ENCODE results near the gene POMC.

Gene POMC

DNA sequence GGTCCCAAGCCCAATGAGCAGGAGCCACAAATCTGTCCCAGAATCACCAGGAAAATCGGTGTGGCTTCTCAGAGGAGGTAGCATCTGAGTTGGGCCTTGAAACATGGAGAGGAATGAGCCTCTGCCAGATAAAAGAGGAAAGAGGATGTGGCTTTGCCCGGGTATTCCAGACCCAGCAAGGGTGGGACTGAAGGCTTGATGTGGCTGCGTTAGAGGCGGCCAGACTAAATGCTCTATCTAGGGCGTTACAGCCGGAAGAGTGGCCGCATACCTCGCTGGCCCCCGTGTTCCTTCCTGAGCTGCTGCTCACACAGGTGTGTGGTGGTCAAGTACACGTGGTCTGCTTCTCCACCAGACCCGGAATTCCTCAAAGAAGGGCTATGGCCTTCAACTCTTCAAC is 33.9 kb upstream of the POMC start:
- Histone ChIP-seq H2AFZ (ENCODE audit: low read depth, low read length) (no peak overlapping the region), H3K9me3 (ENCODE audit: insufficient read depth, low read length) (no peaks in the 10 kb centered on the region), H3K4me2 (ENCODE audit: low read length) (no peak overlapping the region), H3K4me3 (ENCODE audit: low read length) (no peak overlapping the region), H3K27me3 (ENCODE audit: low read depth, low read length) (peaks cover 39% of the 10 kb centered on the region), H3K9ac (ENCODE audit: low read length) (no peak overlapping the region), H4K20me1 (ENCODE audit: insufficient read depth, low read length) (no peaks in the 10 kb centered on the region), H3K79me2 (ENCODE audit: low read length) (no peaks in the 10 kb centered on the region), H3K4me1 (ENCODE audit: low read length) (peaks cover 14% of the 10 kb centered on the region), H3K27ac (ENCODE audit: low read length) (no peak overlapping the region), H3K36me3 (replicated peaks; ENCODE audit: low read depth, low read length) (no peaks in the 10 kb centered on the region)
- TF ChIP-seq EZH2phosphoT487 (IDR thresholded peaks at IDR 0.05; ENCODE audit: low read depth) = no peak
- TF ChIP-seq CTCF (IDR thresholded peaks at IDR 0.05; ENCODE audit: low read depth, low read length) = no peak

DNA sequence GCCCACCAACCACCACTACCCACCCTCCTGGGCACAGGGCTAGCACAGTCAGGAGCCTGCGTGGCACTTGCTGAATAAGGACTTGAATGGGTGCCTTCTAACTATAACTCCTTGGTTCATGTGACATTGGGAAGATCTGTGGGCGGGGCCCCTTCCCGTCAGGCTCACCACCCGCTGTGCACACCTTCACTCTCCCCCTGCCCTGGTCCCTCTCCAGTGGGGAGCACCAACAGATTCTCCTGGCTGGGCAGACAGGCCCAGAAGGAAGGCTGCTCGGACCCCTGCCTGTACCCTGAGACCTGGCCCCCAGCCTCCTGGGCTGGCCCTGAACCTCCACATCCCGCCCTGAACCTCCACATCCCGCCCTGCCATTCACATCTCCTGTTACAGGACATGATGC is 33.4 kb upstream of the POMC start:
- Histone ChIP-seq H3K4me2 (ENCODE audit: low read length) (no peak overlapping the region), H3K4me3 (ENCODE audit: low read length) (no peak overlapping the region), H3K9me3 (ENCODE audit: insufficient read depth, low read length) (no peaks in the 10 kb centered on the region), H2AFZ (ENCODE audit: low read depth, low read length) (no peak overlapping the region), H3K27me3 (ENCODE audit: low read depth, low read length) (peaks cover 40% of the 10 kb centered on the region), H3K27ac (ENCODE audit: low read length) (no peak overlapping the region), H3K9ac (ENCODE audit: low read length) (no peak overlapping the region), H3K4me1 (ENCODE audit: low read length) (peaks cover 9% of the 10 kb centered on the region), H3K36me3 (replicated peaks; ENCODE audit: low read depth, low read length) (no peaks in the 10 kb centered on the region), H4K20me1 (ENCODE audit: insufficient read depth, low read length) (no peaks in the 10 kb centered on the region), H3K79me2 (ENCODE audit: low read length) (no peaks in the 10 kb centered on the region)
- TF ChIP-seq EZH2phosphoT487 (IDR thresholded peaks at IDR 0.05; ENCODE audit: low read depth) (no peak), CTCF (IDR thresholded peaks at IDR 0.05; ENCODE audit: low read depth, low read length) (no peak)

DNA sequence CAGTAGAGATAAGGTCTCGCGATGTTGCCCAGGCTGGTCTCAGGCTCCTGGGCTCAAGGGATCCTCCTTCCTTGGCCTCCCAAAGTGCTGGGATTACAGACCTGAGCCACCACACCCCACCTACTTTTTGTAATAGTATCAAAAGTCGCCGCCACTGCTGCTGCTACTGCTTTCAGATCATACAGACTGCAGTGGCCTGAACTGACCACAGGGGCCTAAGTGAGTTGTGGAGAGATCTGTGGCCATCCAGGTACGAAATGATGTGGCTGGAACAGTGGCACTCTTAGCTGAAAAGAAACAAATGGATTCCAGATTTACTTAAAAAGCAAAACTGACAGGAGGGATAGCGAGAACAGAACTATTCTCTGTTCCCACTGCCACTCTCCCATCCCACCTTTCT is 32.9 kb upstream of the POMC start:
- Histone ChIP-seq H3K27ac (ENCODE audit: low read length) (no peak overlapping the region), H2AFZ (ENCODE audit: low read depth, low read length) (no peak overlapping the region), H3K9ac (ENCODE audit: low read length) (no peak overlapping the region), H3K4me1 (ENCODE audit: low read length) (peaks cover 7% of the 10 kb centered on the region; the same call in 1 of the 2 replicates), H3K9me3 (ENCODE audit: insufficient read depth, low read length) (no peaks in the 10 kb centered on the region), H3K79me2 (ENCODE audit: low read length) (no peaks in the 10 kb centered on the region), H4K20me1 (ENCODE audit: insufficient read depth, low read length) (no peaks in the 10 kb centered on the region), H3K4me2 (ENCODE audit: low read length) (no peak overlapping the region), H3K4me3 (ENCODE audit: low read length) (no peak overlapping the region), H3K36me3 (replicated peaks; ENCODE audit: low read depth, low read length) (no peaks in the 10 kb centered on the region), H3K27me3 (ENCODE audit: low read depth, low read length) (peaks cover 40% of the 10 kb centered on the region)
- TF ChIP-seq CTCF (IDR thresholded peaks at IDR 0.05; ENCODE audit: low read depth, low read length) (no peak), EZH2phosphoT487 (IDR thresholded peaks at IDR 0.05; ENCODE audit: low read depth) (no peak)

DNA sequence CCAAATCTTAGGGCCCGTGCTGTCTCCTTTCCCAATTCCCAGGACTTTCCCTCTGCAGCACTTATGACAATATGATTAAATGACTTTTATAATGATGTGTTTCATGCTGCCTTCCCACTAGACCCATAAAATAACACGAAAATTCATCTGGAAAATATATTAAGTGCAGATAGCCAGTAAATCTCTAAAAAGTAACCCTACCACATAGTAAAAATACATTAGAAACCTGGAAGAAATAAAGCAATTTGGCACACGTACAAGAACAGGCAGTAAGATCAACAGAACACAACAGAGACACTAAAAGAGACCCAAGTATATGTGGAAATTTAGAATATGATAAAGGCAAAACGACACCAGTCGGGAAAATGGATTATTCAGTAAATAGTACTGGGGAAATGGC is 30.2 kb upstream of the POMC start:
- Histone ChIP-seq H3K4me2 (ENCODE audit: low read length) (no peak overlapping the region), H3K79me2 (ENCODE audit: low read length) (no peaks in the 10 kb centered on the region), H3K9me3 (ENCODE audit: insufficient read depth, low read length) (no peaks in the 10 kb centered on the region), H3K27me3 (ENCODE audit: low read depth, low read length) (peaks cover 39% of the 10 kb centered on the region), H3K4me3 (ENCODE audit: low read length) (no peak overlapping the region), H3K4me1 (ENCODE audit: low read length) (peaks cover 3% of the 10 kb centered on the region; the same call in 1 of the 2 replicates), H3K9ac (ENCODE audit: low read length) (no peak overlapping the region), H4K20me1 (ENCODE audit: insufficient read depth, low read length) (no peaks in the 10 kb centered on the region), H3K36me3 (replicated peaks; ENCODE audit: low read depth, low read length) (no peaks in the 10 kb centered on the region), H2AFZ (ENCODE audit: low read depth, low read length) (no peak overlapping the region), H3K27ac (ENCODE audit: low read length) (no peak overlapping the region)
- no peak for TF ChIP-seq CTCF (IDR thresholded peaks at IDR 0.05; ENCODE audit: low read depth, low read length)
- no peak for TF ChIP-seq EZH2phosphoT487 (IDR thresholded peaks at IDR 0.05; ENCODE audit: low read depth)
